ENCODE results near the gene SRSF5.

SRSF5 gene

DNA sequence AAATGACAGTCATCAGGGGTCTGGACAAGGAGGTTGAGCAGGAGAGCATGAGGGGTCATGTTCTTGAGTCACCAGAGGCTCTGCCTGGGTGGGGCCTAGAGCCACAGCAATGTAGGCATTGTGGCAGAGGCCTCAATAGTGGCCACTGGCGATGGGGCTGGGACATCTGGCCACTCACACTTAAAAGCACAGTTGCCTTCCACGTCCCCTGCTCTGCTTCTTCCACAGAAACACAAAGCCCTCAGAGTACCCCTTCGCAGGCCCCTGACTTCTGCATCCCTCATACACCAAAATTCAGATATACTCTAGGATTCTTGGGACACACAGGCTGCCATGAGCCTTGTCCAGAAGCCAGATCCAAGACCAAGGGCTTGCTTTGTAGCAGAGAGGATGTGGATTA, 27.8 kb downstream of the SRSF5 start:
- ATAC-seq, result no peak

GRCh38 chr14:69795691-69796090, 28.7 kb downstream of the SRSF5 start:
- no peak for ATAC-seq
- TF ChIP-seq TCF4 (CRISPR knock-in tag; IDR thresholded peaks at IDR 0.05; ENCODE audit: borderline replicate concordance) (no peak), CREB5 (CRISPR knock-in tag; IDR thresholded peaks at IDR 0.05; ENCODE audit: low read depth) (no peak), ZNF565 (CRISPR knock-in tag; conservative IDR thresholded peaks at IDR 0.05; ENCODE audit: low read depth) (no peak), PATZ1 (CRISPR knock-in tag; IDR thresholded peaks at IDR 0.05; ENCODE audit: borderline replicate concordance) (no peak), ZNF8 (CRISPR knock-in tag; IDR thresholded peaks at IDR 0.05) (no peak), ARNTL (CRISPR knock-in tag; IDR thresholded peaks at IDR 0.05; ENCODE audit: borderline replicate concordance, low read depth) (no peak), BACH2 (CRISPR knock-in tag; IDR thresholded peaks at IDR 0.05; ENCODE audit: borderline replicate concordance) (no peak), GLIS3 (CRISPR knock-in tag; IDR thresholded peaks at IDR 0.05) (no peak), ESRRG (CRISPR knock-in tag; IDR thresholded peaks at IDR 0.05) (no peak), POU6F1 (CRISPR knock-in tag; IDR thresholded peaks at IDR 0.05; ENCODE audit: borderline replicate concordance, low read depth) (no peak), OSR1 (CRISPR knock-in tag; IDR thresholded peaks at IDR 0.05) (no peak), CSDC2 (CRISPR knock-in tag; IDR thresholded peaks at IDR 0.05) (no peak), ZFP3 (CRISPR knock-in tag; IDR thresholded peaks at IDR 0.05) (no peak), PPARA (CRISPR knock-in tag; IDR thresholded peaks at IDR 0.05; ENCODE audit: borderline replicate concordance) (no peak), ZNF70 (CRISPR knock-in tag; IDR thresholded peaks at IDR 0.05) (no peak), ZC3H10 (CRISPR knock-in tag; IDR thresholded peaks at IDR 0.05) (no peak), TSHZ2 (CRISPR knock-in tag; IDR thresholded peaks at IDR 0.05) (no peak)

More for the DNA sequence above, 27.8 kb downstream of the SRSF5 start:
- TF ChIP-seq RARB (CRISPR knock-in tag; IDR thresholded peaks at IDR 0.05), result no peak
- no peak for TF ChIP-seq ESRRG (CRISPR knock-in tag; IDR thresholded peaks at IDR 0.05)
- no peak for TF ChIP-seq ZFP3 (CRISPR knock-in tag; IDR thresholded peaks at IDR 0.05)
- TF ChIP-seq ZFP30 (CRISPR knock-in tag; IDR thresholded peaks at IDR 0.05), result no peak
- no peak for TF ChIP-seq CSRNP3 (CRISPR knock-in tag; IDR thresholded peaks at IDR 0.05)
- TF ChIP-seq ZNF565 (CRISPR knock-in tag; conservative IDR thresholded peaks at IDR 0.05; ENCODE audit: low read depth), result no peak
- TF ChIP-seq ZC3H10 (CRISPR knock-in tag; IDR thresholded peaks at IDR 0.05), result no peak
- TF ChIP-seq CSDC2 (CRISPR knock-in tag; IDR thresholded peaks at IDR 0.05), result no peak
- no peak for TF ChIP-seq ZNF8 (CRISPR knock-in tag; IDR thresholded peaks at IDR 0.05)
- TF ChIP-seq TOX (CRISPR knock-in tag; IDR thresholded peaks at IDR 0.05; ENCODE audit: borderline replicate concordance), result no peak
- TF ChIP-seq ARNTL (CRISPR knock-in tag; IDR thresholded peaks at IDR 0.05; ENCODE audit: borderline replicate concordance, low read depth), result no peak
- TF ChIP-seq TSHZ2 (CRISPR knock-in tag; IDR thresholded peaks at IDR 0.05), result no peak
- TF ChIP-seq ISL1 (CRISPR knock-in tag; IDR thresholded peaks at IDR 0.05), result no peak
- no peak for TF ChIP-seq GLIS3 (CRISPR knock-in tag; IDR thresholded peaks at IDR 0.05)
- TF ChIP-seq BACH2 (CRISPR knock-in tag; IDR thresholded peaks at IDR 0.05; ENCODE audit: borderline replicate concordance), result no peak
- TF ChIP-seq SNAI2 (CRISPR knock-in tag; IDR thresholded peaks at IDR 0.05), result no peak
